Measurements from ENCODE around the gene SLC25A48. TPM values are rescaled to one million over a fixed set of nuclear protein-coding genes. Genes with fewer than 3 reads are reported as not detected.
"Not testable (repeated sequence)": the region's sequence is repeated elsewhere in the genome, so short reads cannot be mapped to it uniquely, and the experiment has no call there.

The SLC25A48 gene
- polyA plus RNA-seq, 1 donor, result 0.43 TPM

GRCh38 chr5:135829681-135830383 is 4.6 kb upstream of the SLC25A48 start:
- DNase-seq, result peak; percentile 80

GRCh38 chr5:135830384-135830700 is 4.1 kb upstream of the SLC25A48 start:
- DNase-seq, result no peak

- DNase-seq, result no peak
Observed at GRCh38 chr5:135830876-135831275, 3.6 kb upstream of the SLC25A48 start.

- no peak for DNase-seq
Observed at GRCh38 chr5:135831439-135831838, 3.0 kb upstream of the SLC25A48 start.

- DNase-seq, result no peak
Observed at GRCh38 chr5:135831851-135832555, 2.5 kb upstream of the SLC25A48 start.

- DNase-seq, result no peak
Observed at GRCh38 chr5:135832941-135833920, 1.2 kb upstream of the SLC25A48 start.

GRCh38 chr5:135833961-135834638 is 363 bp upstream of the SLC25A48 start:
- DNase-seq, result no peak

- DNase-seq, result no peak
Observed at GRCh38 chr5:135835766-135836165, 1.3 kb downstream of the SLC25A48 start.

GRCh38 chr5:135838395-135838794 is 3.9 kb downstream of the SLC25A48 start:
- DNase-seq, result not testable (repeated sequence)

- no peak for DNase-seq
Observed at GRCh38 chr5:135839566-135839965, 5.1 kb downstream of the SLC25A48 start.

- DNase-seq, result no peak
Observed at GRCh38 chr5:135840959-135841358, 6.5 kb downstream of the SLC25A48 start.

GRCh38 chr5:135842737-135843136 is 8.3 kb downstream of the SLC25A48 start:
- no peak for DNase-seq

- DNase-seq, result no peak
Observed at GRCh38 chr5:135843571-135844337, 9.3 kb downstream of the SLC25A48 start.

GRCh38 chr5:135846311-135846710 is 11.8 kb downstream of the SLC25A48 start:
- no peak for DNase-seq

GRCh38 chr5:135847976-135848375 is 13.5 kb downstream of the SLC25A48 start:
- no peak for DNase-seq

- no peak for DNase-seq
Observed at GRCh38 chr5:135850231-135850630, 15.8 kb downstream of the SLC25A48 start.

- no peak for DNase-seq
Observed at GRCh38 chr5:135850671-135851070, 16.2 kb downstream of the SLC25A48 start.

- DNase-seq, result peak; percentile 21
Observed at GRCh38 chr5:135851186-135851914, 16.9 kb downstream of the SLC25A48 start.

GRCh38 chr5:135851915-135852845 is 17.7 kb downstream of the SLC25A48 start:
- no peak for DNase-seq
